ENCODE measurements around the gene SLC7A1. TPM values are rescaled to one million over a fixed set of nuclear protein-coding genes. Genes with fewer than 3 reads are reported as not detected.

The SLC7A1 gene
- total RNA-seq, 2 experiments from 2014 or later = 11.3 to 12.3 TPM

GRCh38 chr13:29589967-29590366 is 5.5 kb downstream of the SLC7A1 start:
- H3K4me1 ChIP-seq (ENCODE audit: insufficient read depth, low read length) = peaks cover 38% of the 10 kb centered on the region
- no peaks in the 10 kb centered on the region for H3K9me3 ChIP-seq (ENCODE audit: control insufficient read depth in 1 of 2, insufficient read depth in 1 of 2, low read length in 2 of 2)
- no peaks in the 10 kb centered on the region for H3K27me3 ChIP-seq (ENCODE audit: control insufficient read depth in 1 of 2, insufficient read depth in 2 of 2, low read length in 2 of 2)
- Mint-ChIP-seq H3K27me3 (no peaks in the 10 kb centered on the region), H3K4me1 (ENCODE audit: low read depth) (peaks cover 70% of the 10 kb centered on the region), H3K36me3 (ENCODE audit: low read depth) (no peaks in the 10 kb centered on the region), H3K4me3 (no peak overlapping the region), H3K27ac (no peak overlapping the region), H3K9me3 (no peaks in the 10 kb centered on the region)
- DNase-seq = no peak
- ChIA-PET CTCF (no interaction called here), POLR2A (no interaction called here)
- no peak for ATAC-seq (ENCODE audit: poor library complexity)
- H3K27ac ChIP-seq (ENCODE audit: low read depth in 1 of 2, low read length in 2 of 2) = no peak overlapping the region
- intact Hi-C loops (cut with DNase I, micrococcal nuclease) = loop anchor here in 1 of 2 experiments (10.0 kb wide), 2 partner anchors 875 to 1025 kb away; partner anchors contain the start of genes HMGB1 and USPL1
- no peak overlapping the region for H3K4me3 ChIP-seq (ENCODE audit: low read length)
- peaks cover 10% of the 10 kb centered on the region for H3K36me3 ChIP-seq (ENCODE audit: insufficient read depth, low read length)
- no peak for TF ChIP-seq CTCF (IDR thresholded peaks at IDR 0.05)

- ChIA-PET POLR2A (no interaction called here), CTCF (no interaction called here)
- peaks cover 74% of the 10 kb centered on the region for H3K4me1 Mint-ChIP-seq (ENCODE audit: low read depth)
- no peak overlapping the region for H3K4me3 Mint-ChIP-seq
- H3K4me3 ChIP-seq (ENCODE audit: low read length) = no peak overlapping the region
- ATAC-seq (ENCODE audit: poor library complexity) (no peak), DNase-seq (no peak)
- no peaks in the 10 kb centered on the region for H3K27me3 Mint-ChIP-seq
- no peaks in the 10 kb centered on the region for H3K27me3 ChIP-seq (ENCODE audit: control insufficient read depth in 1 of 2, insufficient read depth in 2 of 2, low read length in 2 of 2)
- peaks cover 34% of the 10 kb centered on the region for H3K4me1 ChIP-seq (ENCODE audit: insufficient read depth, low read length)
- TF ChIP-seq CTCF (IDR thresholded peaks at IDR 0.05) = no peak
- H3K9me3 ChIP-seq (ENCODE audit: control insufficient read depth in 1 of 2, insufficient read depth in 1 of 2, low read length in 2 of 2) = no peaks in the 10 kb centered on the region
- no peak overlapping the region for H3K27ac Mint-ChIP-seq
- H3K27ac ChIP-seq (ENCODE audit: low read depth in 1 of 2, low read length in 2 of 2) = no peak overlapping the region
- intact Hi-C loops (cut with DNase I, micrococcal nuclease) = no loop called here
- H3K36me3 ChIP-seq (ENCODE audit: insufficient read depth, low read length) = peaks cover 10% of the 10 kb centered on the region
- H3K9me3 Mint-ChIP-seq = no peaks in the 10 kb centered on the region
- no peaks in the 10 kb centered on the region for H3K36me3 Mint-ChIP-seq (ENCODE audit: low read depth)
Measured at GRCh38 chr13:29589234-29589633, 6.3 kb downstream of the SLC7A1 start.

- ATAC-seq (ENCODE audit: poor library complexity) (no peak), DNase-seq (no peak)
- Mint-ChIP-seq H3K4me1 (ENCODE audit: low read depth) (peaks cover 70% of the 10 kb centered on the region), H3K4me3 (no peak overlapping the region), H3K9me3 (no peaks in the 10 kb centered on the region), H3K36me3 (ENCODE audit: low read depth) (no peaks in the 10 kb centered on the region), H3K27me3 (no peaks in the 10 kb centered on the region), H3K27ac (no peak overlapping the region)
- Histone ChIP-seq H3K9me3 (ENCODE audit: control insufficient read depth in 1 of 2, insufficient read depth in 1 of 2, low read length in 2 of 2) (no peaks in the 10 kb centered on the region), H3K4me3 (ENCODE audit: low read length) (no peak overlapping the region), H3K4me1 (ENCODE audit: insufficient read depth, low read length) (peaks cover 34% of the 10 kb centered on the region), H3K27me3 (ENCODE audit: control insufficient read depth in 1 of 2, insufficient read depth in 2 of 2, low read length in 2 of 2) (no peaks in the 10 kb centered on the region), H3K27ac (ENCODE audit: low read depth in 1 of 2, low read length in 2 of 2) (no peak overlapping the region), H3K36me3 (ENCODE audit: insufficient read depth, low read length) (peaks cover 10% of the 10 kb centered on the region)
- intact Hi-C loops (cut with DNase I, micrococcal nuclease) = no loop called here
- no peak for TF ChIP-seq CTCF (IDR thresholded peaks at IDR 0.05)
- POLR2A ChIA-PET = interaction anchor here (2.2 kb wide), 1 partner anchor 9 kb away, joined by 5 read pairs; no protein-coding TSS in a partner anchor
- CTCF ChIA-PET = no interaction called here
Measured at GRCh38 chr13:29587645-29588044, 7.8 kb downstream of the SLC7A1 start.

Measured in CD4-positive, alpha-beta T cell (primary cell).